ENCODE measurements around the gene MTF2.
A peak's percentile ranks its signal among the peaks of the same experiment; 100 is the strongest.
"Not testable (repeated sequence)": the region's sequence is repeated elsewhere in the genome, so short reads cannot be mapped to it uniquely, and the experiment has no call there.

MTF2 gene

DNA sequence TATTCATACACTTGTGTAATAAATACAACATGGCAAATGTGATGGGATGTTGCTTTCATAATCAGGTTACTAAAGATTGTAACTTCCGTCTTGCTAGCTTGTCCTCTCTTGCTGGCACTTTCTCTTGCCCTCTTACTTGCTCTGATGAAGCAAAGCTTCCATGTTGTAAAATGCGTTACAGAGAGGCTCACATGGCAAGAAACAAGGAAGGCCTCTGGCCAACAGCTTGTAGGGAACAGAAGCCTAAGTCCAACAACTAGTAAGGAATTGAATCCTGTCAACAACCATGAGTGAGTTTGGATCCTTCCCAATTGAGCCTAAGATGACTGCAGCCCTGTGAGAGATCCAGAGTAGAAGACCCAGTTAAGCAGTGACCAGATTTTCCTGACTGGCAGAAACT is 85.7 kb downstream of the MTF2 start:
- TF ChIP-seq, protein P1, sequence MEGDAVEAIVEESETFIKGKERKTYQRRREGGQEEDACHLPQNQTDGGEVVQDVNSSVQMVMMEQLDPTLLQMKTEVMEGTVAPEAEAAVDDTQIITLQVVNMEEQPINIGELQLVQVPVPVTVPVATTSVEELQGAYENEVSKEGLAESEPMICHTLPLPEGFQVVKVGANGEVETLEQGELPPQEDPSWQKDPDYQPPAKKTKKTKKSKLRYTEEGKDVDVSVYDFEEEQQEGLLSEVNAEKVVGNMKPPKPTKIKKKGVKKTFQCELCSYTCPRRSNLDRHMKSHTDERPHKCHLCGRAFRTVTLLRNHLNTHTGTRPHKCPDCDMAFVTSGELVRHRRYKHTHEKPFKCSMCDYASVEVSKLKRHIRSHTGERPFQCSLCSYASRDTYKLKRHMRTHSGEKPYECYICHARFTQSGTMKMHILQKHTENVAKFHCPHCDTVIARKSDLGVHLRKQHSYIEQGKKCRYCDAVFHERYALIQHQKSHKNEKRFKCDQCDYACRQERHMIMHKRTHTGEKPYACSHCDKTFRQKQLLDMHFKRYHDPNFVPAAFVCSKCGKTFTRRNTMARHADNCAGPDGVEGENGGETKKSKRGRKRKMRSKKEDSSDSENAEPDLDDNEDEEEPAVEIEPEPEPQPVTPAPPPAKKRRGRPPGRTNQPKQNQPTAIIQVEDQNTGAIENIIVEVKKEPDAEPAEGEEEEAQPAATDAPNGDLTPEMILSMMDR (IDR thresholded peaks at IDR 0.05; ENCODE audit: low read depth, low read length), result no peak
- H3K36me3 ChIP-seq, result no peaks in the 10 kb centered on the region
- H3K4me3 ChIP-seq (ENCODE audit: low read depth, low read length), result no peak overlapping the region
- DNase-seq, result no peak
- no peaks in the 10 kb centered on the region for H3K9me3 ChIP-seq
- H3K4me1 ChIP-seq, result no peaks in the 10 kb centered on the region
- no peaks in the 10 kb centered on the region for H3K27me3 ChIP-seq

DNA sequence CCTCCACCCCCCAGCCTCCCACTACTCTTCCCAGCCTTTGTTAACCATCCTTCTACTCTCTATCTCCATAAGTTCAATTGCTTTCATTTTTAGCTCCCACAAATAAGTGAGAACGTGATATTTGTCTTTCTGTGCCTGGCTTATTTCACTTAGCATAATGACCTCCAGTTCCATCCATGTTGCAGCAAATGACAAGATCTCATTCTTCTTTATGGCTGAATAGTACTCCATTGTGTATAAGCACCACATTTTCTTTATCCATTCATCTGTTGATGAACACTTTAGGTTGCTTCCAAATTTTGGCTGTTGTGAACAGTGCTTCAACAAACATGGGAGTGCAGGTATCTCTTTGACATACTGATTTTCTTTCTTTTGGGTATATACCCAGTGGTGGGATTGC is 86.8 kb downstream of the MTF2 start:
- DNase-seq, H3K36me3 ChIP-seq: not testable (repeated sequence)

DNA sequence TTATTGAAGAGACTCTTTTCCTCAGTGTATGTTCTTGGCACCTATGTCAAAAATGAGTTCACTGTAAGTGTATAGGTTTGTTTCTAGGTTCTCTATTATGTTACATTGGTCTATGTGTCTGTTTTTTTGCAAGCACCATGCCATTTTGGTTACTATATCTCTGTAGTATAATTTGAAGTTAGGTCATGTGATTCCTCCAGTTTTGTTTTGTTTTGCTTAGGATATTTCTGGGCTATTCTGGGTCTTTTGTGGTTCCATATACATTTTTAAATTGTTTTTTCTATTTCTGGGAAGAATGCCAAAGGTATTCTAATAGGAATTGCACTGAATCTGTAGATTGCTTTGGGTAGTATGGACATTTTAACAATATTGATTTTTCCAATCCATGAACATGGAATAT is 87.9 kb downstream of the MTF2 start:
- H3K9me3 ChIP-seq, result no peaks in the 10 kb centered on the region
- H3K4me3 ChIP-seq (ENCODE audit: low read depth, low read length), result no peak overlapping the region
- H3K36me3 ChIP-seq, result no peaks in the 10 kb centered on the region
- H3K4me1 ChIP-seq, result no peaks in the 10 kb centered on the region
- TF ChIP-seq, protein P1 (IDR thresholded peaks at IDR 0.05; ENCODE audit: low read depth, low read length), result no peak
- DNase-seq, result no peak
- H3K27me3 ChIP-seq, result no peaks in the 10 kb centered on the region

More for the DNA sequence above, 86.8 kb downstream of the MTF2 start:
- not testable (repeated sequence) for H3K9me3 ChIP-seq; H3K4me1 ChIP-seq; H3K4me3 ChIP-seq (ENCODE audit: low read depth, low read length); H3K27me3 ChIP-seq

- H3K4me1 ChIP-seq; H3K36me3 ChIP-seq; H3K27me3 ChIP-seq; H3K9me3 ChIP-seq; H3K4me3 ChIP-seq (ENCODE audit: low read depth, low read length); DNase-seq: not testable (repeated sequence)
Observed at GRCh38 chr1:93170141-93170678, 91.1 kb downstream of the MTF2 start.

DNA sequence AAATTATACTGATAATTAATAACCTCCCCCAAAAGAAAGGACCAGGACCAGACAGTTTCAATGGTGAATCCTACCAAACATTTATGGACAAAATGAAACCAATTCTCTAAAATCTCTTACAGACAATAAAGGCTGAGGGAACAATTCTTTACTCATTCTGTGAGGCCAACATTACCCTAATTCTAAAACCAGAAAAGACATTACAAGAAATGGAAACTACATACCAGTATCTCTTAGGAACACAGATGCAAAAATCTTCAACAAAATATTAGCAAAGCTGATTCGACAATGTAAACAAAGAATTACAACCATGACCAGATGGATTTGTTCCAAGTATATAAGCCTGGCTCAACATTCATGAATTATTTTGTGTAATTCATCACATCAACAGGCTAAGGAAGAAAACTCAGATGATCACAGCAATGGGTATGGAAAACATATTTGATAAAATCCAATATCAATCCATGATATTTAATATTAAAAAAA is 92.5 kb downstream of the MTF2 start:
- no peaks in the 10 kb centered on the region for H3K4me1 ChIP-seq
- no peaks in the 10 kb centered on the region for H3K36me3 ChIP-seq
- TF ChIP-seq, protein P1 (IDR thresholded peaks at IDR 0.05; ENCODE audit: low read depth, low read length), result no peak
- H3K27me3 ChIP-seq, result no peaks in the 10 kb centered on the region
- no peak for DNase-seq
- no peak overlapping the region for H3K4me3 ChIP-seq (ENCODE audit: low read depth, low read length)
- H3K9me3 ChIP-seq, result no peaks in the 10 kb centered on the region

DNA sequence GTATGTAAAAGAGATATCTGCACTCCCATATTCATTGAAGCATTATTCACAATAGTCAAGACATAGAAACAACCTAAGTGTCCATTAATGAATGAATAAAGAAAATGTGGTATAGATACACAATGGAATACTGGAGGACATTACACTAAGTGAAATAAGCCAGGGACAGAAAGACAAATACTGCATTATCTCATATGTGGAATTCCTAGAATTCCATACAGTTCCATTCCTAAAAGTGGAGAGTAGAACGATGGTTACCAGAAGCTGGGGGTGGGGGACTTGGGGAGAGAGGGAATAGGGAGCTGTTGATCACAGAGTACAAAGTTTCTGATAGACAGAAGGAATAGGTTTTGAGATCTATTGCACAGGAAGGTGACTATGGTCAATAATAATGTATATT is 93.7 kb downstream of the MTF2 start:
- Histone ChIP-seq H3K9me3 (no peaks in the 10 kb centered on the region), H3K4me3 (ENCODE audit: low read depth, low read length) (no peak overlapping the region), H3K27me3 (no peaks in the 10 kb centered on the region), H3K36me3 (no peaks in the 10 kb centered on the region), H3K4me1 (no peaks in the 10 kb centered on the region)
- TF ChIP-seq, protein P1 (IDR thresholded peaks at IDR 0.05; ENCODE audit: low read depth, low read length), result no peak
- DNase-seq, result no peak

DNA sequence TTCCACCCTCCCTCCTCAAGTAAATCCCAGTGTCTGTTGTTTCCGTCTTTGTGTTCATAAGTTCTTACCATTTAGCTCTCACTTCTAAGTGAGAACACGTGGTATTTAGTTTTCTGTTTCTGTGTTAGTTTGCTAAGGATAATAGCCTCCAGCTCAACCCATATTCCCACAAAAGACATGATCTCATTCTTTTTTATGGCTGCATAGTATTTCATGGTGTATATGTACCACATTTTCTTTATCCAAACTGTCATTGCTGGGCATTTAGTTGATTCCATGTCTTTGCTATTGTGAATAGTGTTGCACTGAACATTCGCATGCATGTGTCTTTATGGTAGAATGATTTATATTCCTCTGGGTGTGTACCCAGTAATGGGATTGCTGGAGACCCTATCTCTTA is 95.6 kb downstream of the MTF2 start:
- not testable (repeated sequence) for H3K4me1 ChIP-seq; H3K36me3 ChIP-seq; H3K4me3 ChIP-seq (ENCODE audit: low read depth, low read length); H3K9me3 ChIP-seq; H3K27me3 ChIP-seq; DNase-seq

DNA sequence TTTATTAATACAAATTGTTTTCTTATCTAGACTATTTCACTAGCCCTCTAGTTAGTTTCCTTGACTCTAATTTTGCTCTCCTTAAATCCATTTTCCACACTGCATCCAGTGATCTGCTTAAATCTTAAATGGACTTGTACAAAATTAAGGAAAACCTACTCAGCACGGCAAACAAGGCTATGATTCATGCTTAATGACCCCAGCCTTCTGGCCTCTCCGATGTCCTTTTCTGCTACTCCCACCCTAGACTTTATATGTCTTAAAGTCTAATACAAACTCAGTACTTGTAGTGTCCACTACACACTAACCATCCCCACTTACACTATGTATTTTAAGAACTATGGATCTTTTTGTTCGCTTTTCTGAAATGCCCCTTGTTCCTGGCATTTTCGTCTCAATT is 98.9 kb downstream of the MTF2 start:
- no peaks in the 10 kb centered on the region for H3K36me3 ChIP-seq
- H3K4me3 ChIP-seq (ENCODE audit: low read depth, low read length), result peak overlapping the region; percentile 84
- H3K9me3 ChIP-seq, result no peaks in the 10 kb centered on the region
- no peaks in the 10 kb centered on the region for H3K4me1 ChIP-seq
- TF ChIP-seq, protein P1 (IDR thresholded peaks at IDR 0.05; ENCODE audit: low read depth, low read length), result no peak
- no peaks in the 10 kb centered on the region for H3K27me3 ChIP-seq
- no peak for DNase-seq
